Large intestine (tissue), 3 donors: ENCODE results near the gene POLD2. TPM values are rescaled to one million over a fixed set of nuclear protein-coding genes. Genes with fewer than 3 reads are reported as not detected.

Experiments used
- DNase-seq, 2 donors: peaks; one replicate each; pipeline versions ENCODE4 v3.0.0 to v3.0.0-alpha.2; 2013
- H3K27ac ChIP-seq: one replicate; pipeline ENCODE4 v1.5.1; 2013; ENCODE audit warnings: low read length
- H3K27me3 ChIP-seq: 2 replicates; pipeline ENCODE4 v1.6.1; 2013; ENCODE audit warnings: low read length; ENCODE audit not compliant: control insufficient read depth, insufficient read depth
- H3K36me3 ChIP-seq: 2 replicates; pipeline ENCODE4 v1.6.1; 2013; ENCODE audit warnings: low read length; ENCODE audit not compliant: control insufficient read depth, insufficient read depth
- H3K4me1 ChIP-seq: one replicate; pipeline ENCODE4 v1.6.1; 2013; ENCODE audit warnings: low read length; ENCODE audit not compliant: control insufficient read depth, insufficient read depth
- H3K4me3 ChIP-seq: one replicate; pipeline ENCODE4 v1.5.1; 2013; ENCODE audit warnings: low read length
- H3K9me3 ChIP-seq: one replicate; pipeline ENCODE4 v1.6.1; 2013; ENCODE audit warnings: mild to moderate bottlenecking, low read depth, low read length, moderate library complexity; ENCODE audit not compliant: control insufficient read depth
- WGBS: methylation state at CpG from one replicate; pipeline ENCODE4 v1.1.5; 2013; ENCODE audit warnings: low lambda C conversion rate; ENCODE audit not compliant: insufficient coverage; 5-methylcytosine and 5-hydroxymethylcytosine counted together
- polyA plus RNA-seq: library from polyadenylated mRNA; unstranded; fragments of 120-200 nt; gene quantifications from one replicate; pipeline ENCODE4 v1.2.1, GENCODE V29; 2013

The POLD2 gene
- polyA plus RNA-seq, 1 donor: 64.1 TPM

GRCh38 chr7:44112997-44113763, 10.2 kb downstream of the POLD2 start:
- peak in 1 of 2 donors; percentile 20 for DNase-seq
- Histone ChIP-seq H3K27me3 (peaks cover 6% of the 10 kb centered on the region), H3K4me3 (no peak overlapping the region), H3K36me3 (peaks cover 44% of the 10 kb centered on the region), H3K4me1 (no peaks in the 10 kb centered on the region), H3K27ac (no peak overlapping the region), H3K9me3 (peaks cover 4% of the 10 kb centered on the region)
- WGBS: no CpG with 5 or more reads among the region's 34 CpGs

- H3K4me3 ChIP-seq: no peak overlapping the region
These were observed 10.9 kb downstream of the POLD2 start for GRCh38 chr7:44112231-44112996.

GRCh38 chr7:44111761-44112160, 11.6 kb downstream of the POLD2 start:
- DNase-seq: no peak
- H3K4me3 ChIP-seq: no peak overlapping the region
- WGBS: no CpG with 5 or more reads among the region's 16 CpGs
- no peak overlapping the region for H3K27ac ChIP-seq
- peaks cover 37% of the 10 kb centered on the region for H3K36me3 ChIP-seq
- peaks cover 6% of the 10 kb centered on the region for H3K27me3 ChIP-seq
- peaks cover 4% of the 10 kb centered on the region for H3K9me3 ChIP-seq
- H3K4me1 ChIP-seq: no peaks in the 10 kb centered on the region

More at GRCh38 chr7:44112231-44112996, 10.9 kb downstream of the POLD2 start:
- Histone ChIP-seq H3K9me3 (peaks cover 4% of the 10 kb centered on the region), H3K36me3 (peaks cover 38% of the 10 kb centered on the region), H3K27me3 (peaks cover 6% of the 10 kb centered on the region), H3K4me1 (no peaks in the 10 kb centered on the region), H3K27ac (no peak overlapping the region)
- WGBS: no CpG with 5 or more reads among the region's 41 CpGs
- DNase-seq: peak in 1 of 2 donors; percentile 24

- H3K9me3 ChIP-seq: peaks cover 4% of the 10 kb centered on the region
- H3K27me3 ChIP-seq: peaks cover 13% of the 10 kb centered on the region
- no peaks in the 10 kb centered on the region for H3K4me1 ChIP-seq
- peaks cover 30% of the 10 kb centered on the region for H3K36me3 ChIP-seq
- no peak overlapping the region for H3K27ac ChIP-seq
- WGBS: no CpG with 5 or more reads among the region's 27 CpGs
- no peak for DNase-seq
- H3K4me3 ChIP-seq: no peak overlapping the region
These were observed 12.4 kb downstream of the POLD2 start for GRCh38 chr7:44110719-44111635.

- H3K36me3 ChIP-seq: peaks cover 20% of the 10 kb centered on the region
- no peak overlapping the region for H3K27ac ChIP-seq
- H3K9me3 ChIP-seq: peaks cover 4% of the 10 kb centered on the region
- peaks cover 23% of the 10 kb centered on the region for H3K27me3 ChIP-seq
- H3K4me3 ChIP-seq: no peak overlapping the region
- DNase-seq: no peak
- no peaks in the 10 kb centered on the region for H3K4me1 ChIP-seq
- WGBS: no CpG with 5 or more reads among the region's 18 CpGs
These were observed 13.4 kb downstream of the POLD2 start for GRCh38 chr7:44109991-44110390.

- Histone ChIP-seq H3K27me3 (peaks cover 30% of the 10 kb centered on the region), H3K36me3 (peaks cover 12% of the 10 kb centered on the region), H3K4me3 (no peak overlapping the region), H3K27ac (no peak overlapping the region), H3K9me3 (peaks cover 7% of the 10 kb centered on the region), H3K4me1 (no peaks in the 10 kb centered on the region)
- DNase-seq: no peak
- WGBS: no CpG with 5 or more reads among the region's 21 CpGs
These were observed 14.3 kb downstream of the POLD2 start for GRCh38 chr7:44108768-44109750.

- H3K27me3 ChIP-seq: peaks cover 38% of the 10 kb centered on the region
- H3K27ac ChIP-seq: no peak overlapping the region
- H3K4me3 ChIP-seq: no peak overlapping the region
- peaks cover 3% of the 10 kb centered on the region for H3K9me3 ChIP-seq
- H3K4me1 ChIP-seq: no peaks in the 10 kb centered on the region
- WGBS: no CpG with 5 or more reads among the region's 21 CpGs
- DNase-seq: no peak
- peaks cover 9% of the 10 kb centered on the region for H3K36me3 ChIP-seq
These were observed 15.2 kb downstream of the POLD2 start for GRCh38 chr7:44107961-44108767.

GRCh38 chr7:44107116-44107960, 16.0 kb downstream of the POLD2 start:
- Histone ChIP-seq H3K4me1 (no peaks in the 10 kb centered on the region), H3K36me3 (peaks cover 9% of the 10 kb centered on the region), H3K27ac (no peak overlapping the region), H3K9me3 (peaks cover 3% of the 10 kb centered on the region), H3K27me3 (peaks cover 41% of the 10 kb centered on the region), H3K4me3 (no peak overlapping the region)
- no peak for DNase-seq
- no CpG with 5 or more reads among the region's 18 CpGs for WGBS
